ENCODE data around the gene PHACTR1. TPM values are rescaled to one million over a fixed set of nuclear protein-coding genes. Genes with fewer than 3 reads are reported as not detected.

PHACTR1 gene
- total RNA-seq, 2 donors from 2014 or later: 2.8 to 6.3 TPM

DNA sequence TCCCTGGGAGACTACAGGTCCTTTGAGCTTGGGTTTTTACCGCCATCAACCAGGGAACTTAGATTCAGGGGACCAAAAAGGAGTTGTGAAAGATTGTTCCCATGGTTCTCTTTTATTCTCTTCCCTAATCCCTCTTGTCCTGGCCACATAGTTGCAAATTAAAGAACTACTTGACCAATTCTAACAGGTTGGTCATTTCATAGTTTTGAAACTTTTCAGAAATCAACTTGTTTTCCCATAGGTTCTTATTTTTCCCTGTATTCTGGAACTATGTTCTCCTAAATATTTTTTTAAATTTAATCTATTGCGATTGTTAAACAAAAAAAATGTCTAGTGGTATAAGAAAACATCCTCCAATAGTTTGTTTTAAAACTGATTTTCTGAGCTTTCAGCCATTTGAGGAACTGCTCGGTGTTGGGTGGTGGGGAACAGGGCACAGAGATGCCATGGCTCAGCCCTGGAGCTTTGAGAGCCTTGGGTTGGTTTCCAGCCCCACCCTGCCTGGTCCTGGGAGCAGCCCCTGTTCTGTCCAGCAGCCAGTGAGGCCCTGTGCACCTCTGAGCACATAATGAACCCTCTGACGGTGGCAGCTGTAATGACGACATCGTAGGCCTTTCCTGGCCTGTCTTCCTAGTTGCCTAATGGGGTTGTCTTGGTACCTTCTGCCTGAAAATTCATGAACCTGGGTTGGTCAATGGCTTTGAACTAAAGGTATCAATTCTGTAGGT, 558.3 kb downstream of the PHACTR1 start:
- no peak for TF ChIP-seq CTCF (conservative IDR thresholded peaks at IDR 0.05)
- 77 to 78% methylated on average over 5 to 6 of the region's 6 CpGs for WGBS, 2 experiments (ENCODE audit: insufficient coverage in 1 of 2, insufficient read length in 1 of 2)
- Mint-ChIP-seq H3K27ac (no peak overlapping the region), H3K36me3 (ENCODE audit: low read depth) (no peaks in the 10 kb centered on the region), H3K9me3 (no peaks in the 10 kb centered on the region), H3K27me3 (ENCODE audit: insufficient read depth) (no peaks in the 10 kb centered on the region), H3K4me1 (peaks cover 5% of the 10 kb centered on the region), H3K4me3 (no peak overlapping the region)
- DNase-seq: no peak
- Histone ChIP-seq H3K36me3 (ENCODE audit: control insufficient read depth, insufficient read depth, low read length) (peaks cover 36% of the 10 kb centered on the region), H3K4me1 (ENCODE audit: control insufficient read depth, insufficient read depth, low read length) (no peaks in the 10 kb centered on the region), H3K9me3 (ENCODE audit: control insufficient read depth, low read length) (no peaks in the 10 kb centered on the region), H3K27me3 (ENCODE audit: control insufficient read depth, insufficient read depth, low read length, poor library complexity, severe bottlenecking) (no peaks in the 10 kb centered on the region), H3K9ac (ENCODE audit: extremely low read depth, low read length, poor library complexity, severe bottlenecking) (no peak overlapping the region), H3K27ac (ENCODE audit: low read depth, low read length) (no peak overlapping the region), H3K4me3 (ENCODE audit: low read length) (no peak overlapping the region)

DNA sequence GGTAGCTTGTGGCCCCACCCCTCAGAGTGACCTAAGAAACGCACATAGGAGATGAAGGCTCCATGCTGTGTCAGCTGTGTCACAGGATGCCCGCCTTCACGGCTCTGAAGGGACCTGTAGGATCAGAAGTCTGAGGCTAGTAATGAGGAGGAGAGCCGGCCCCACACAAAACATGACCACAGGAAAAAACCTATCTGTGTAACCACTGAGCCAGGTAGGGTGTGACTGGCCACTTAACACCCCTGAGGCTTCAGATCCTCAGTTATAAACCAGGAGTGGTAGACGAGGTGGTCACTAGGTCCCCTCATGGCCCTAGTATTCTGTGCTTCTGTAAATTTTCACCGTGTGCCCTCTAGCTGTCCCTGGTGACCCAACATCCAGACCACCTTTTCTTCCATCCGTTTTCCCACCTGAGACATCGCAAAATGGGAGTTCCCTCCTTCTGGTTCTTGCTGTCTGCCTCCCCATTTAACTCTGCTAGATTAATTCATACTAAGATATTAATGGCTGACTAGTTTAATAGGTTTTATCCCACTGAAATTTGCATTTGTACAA, 558.9 kb downstream of the PHACTR1 start:
- Histone ChIP-seq H3K4me3 (ENCODE audit: low read length) (no peak overlapping the region), H3K4me1 (ENCODE audit: control insufficient read depth, insufficient read depth, low read length) (no peaks in the 10 kb centered on the region), H3K9ac (ENCODE audit: extremely low read depth, low read length, poor library complexity, severe bottlenecking) (no peak overlapping the region), H3K36me3 (ENCODE audit: control insufficient read depth, insufficient read depth, low read length) (peaks cover 35% of the 10 kb centered on the region), H3K27me3 (ENCODE audit: control insufficient read depth, insufficient read depth, low read length, poor library complexity, severe bottlenecking) (no peaks in the 10 kb centered on the region), H3K27ac (ENCODE audit: low read depth, low read length) (no peak overlapping the region), H3K9me3 (ENCODE audit: control insufficient read depth, low read length) (no peaks in the 10 kb centered on the region)
- Mint-ChIP-seq H3K27me3 (ENCODE audit: insufficient read depth) (no peaks in the 10 kb centered on the region), H3K9me3 (no peaks in the 10 kb centered on the region), H3K4me1 (peaks cover 3% of the 10 kb centered on the region), H3K4me3 (no peak overlapping the region), H3K27ac (no peak overlapping the region), H3K36me3 (ENCODE audit: low read depth) (no peaks in the 10 kb centered on the region)
- no peak for TF ChIP-seq CTCF (conservative IDR thresholded peaks at IDR 0.05)
- DNase-seq: no peak
- 82 to 98% methylated on average over 5 to 8 of the region's 8 CpGs for WGBS, 2 experiments (ENCODE audit: insufficient coverage in 1 of 2, insufficient read length in 1 of 2)

DNA sequence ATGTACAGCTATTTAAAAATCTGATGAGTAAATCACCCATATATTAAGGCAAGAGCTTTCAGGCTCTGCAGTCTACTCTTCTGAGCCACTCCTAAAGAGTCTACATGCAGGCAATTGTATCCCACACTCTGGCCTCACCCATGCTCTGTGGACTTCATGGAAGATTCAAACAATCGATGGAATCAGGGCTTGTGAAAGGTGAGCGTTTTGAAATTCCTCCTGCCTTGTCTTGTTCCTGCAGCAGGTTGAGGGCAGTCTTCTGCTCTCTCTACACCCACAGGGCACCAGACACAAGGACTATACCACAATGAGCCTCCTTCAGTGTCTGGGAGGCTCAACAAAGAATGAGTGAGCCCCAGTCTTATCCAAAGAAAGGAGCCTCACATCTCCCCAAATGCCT, 560.7 kb downstream of the PHACTR1 start:
- no peaks in the 10 kb centered on the region for H3K36me3 Mint-ChIP-seq (ENCODE audit: low read depth)
- TF ChIP-seq CTCF (conservative IDR thresholded peaks at IDR 0.05): no peak
- H3K4me1 Mint-ChIP-seq: peaks cover 3% of the 10 kb centered on the region
- H3K4me3 Mint-ChIP-seq: no peak overlapping the region
- H3K9ac ChIP-seq (ENCODE audit: extremely low read depth, low read length, poor library complexity, severe bottlenecking): no peak overlapping the region
- H3K27me3 Mint-ChIP-seq (ENCODE audit: insufficient read depth): no peaks in the 10 kb centered on the region
- no peaks in the 10 kb centered on the region for H3K27me3 ChIP-seq (ENCODE audit: control insufficient read depth, insufficient read depth, low read length, poor library complexity, severe bottlenecking)
- H3K27ac Mint-ChIP-seq: no peak overlapping the region
- peaks cover 1% of the 10 kb centered on the region for H3K4me1 ChIP-seq (ENCODE audit: control insufficient read depth, insufficient read depth, low read length)
- H3K27ac ChIP-seq (ENCODE audit: low read depth, low read length): no peak overlapping the region
- no peak overlapping the region for H3K4me3 ChIP-seq (ENCODE audit: low read length)
- H3K36me3 ChIP-seq (ENCODE audit: control insufficient read depth, insufficient read depth, low read length): peaks cover 28% of the 10 kb centered on the region
- 97% methylated on average over 2 of the region's 2 CpGs; no CpG with 5 or more reads in 1 of the 2 experiments for WGBS, 2 experiments (ENCODE audit: insufficient coverage in 1 of 2, insufficient read length in 1 of 2)
- no peaks in the 10 kb centered on the region for H3K9me3 ChIP-seq (ENCODE audit: control insufficient read depth, low read length)
- DNase-seq: no peak
- H3K9me3 Mint-ChIP-seq: no peaks in the 10 kb centered on the region
